Measurements from ENCODE around the gene ENOX1.

ENOX1 gene

GRCh38 chr13:43805071-43805468 is 18.3 kb upstream of the ENOX1 start:
- H3K4me1 ChIP-seq, result no peaks in the 10 kb centered on the region
- no peak overlapping the region for H3K27ac ChIP-seq
- H3K4me2 ChIP-seq, result no peak overlapping the region
- no peak overlapping the region for H3K4me3 ChIP-seq
- no peaks in the 10 kb centered on the region for H3K9me3 ChIP-seq
- H3K27me3 ChIP-seq, result no peaks in the 10 kb centered on the region
- no peaks in the 10 kb centered on the region for H3K36me3 ChIP-seq
- TF ChIP-seq Cebpa-rat (IDR thresholded peaks at IDR 0.05), result no peak
- H4K20me1 ChIP-seq, result no peaks in the 10 kb centered on the region
- H3K9ac ChIP-seq, result no peak overlapping the region

DNA sequence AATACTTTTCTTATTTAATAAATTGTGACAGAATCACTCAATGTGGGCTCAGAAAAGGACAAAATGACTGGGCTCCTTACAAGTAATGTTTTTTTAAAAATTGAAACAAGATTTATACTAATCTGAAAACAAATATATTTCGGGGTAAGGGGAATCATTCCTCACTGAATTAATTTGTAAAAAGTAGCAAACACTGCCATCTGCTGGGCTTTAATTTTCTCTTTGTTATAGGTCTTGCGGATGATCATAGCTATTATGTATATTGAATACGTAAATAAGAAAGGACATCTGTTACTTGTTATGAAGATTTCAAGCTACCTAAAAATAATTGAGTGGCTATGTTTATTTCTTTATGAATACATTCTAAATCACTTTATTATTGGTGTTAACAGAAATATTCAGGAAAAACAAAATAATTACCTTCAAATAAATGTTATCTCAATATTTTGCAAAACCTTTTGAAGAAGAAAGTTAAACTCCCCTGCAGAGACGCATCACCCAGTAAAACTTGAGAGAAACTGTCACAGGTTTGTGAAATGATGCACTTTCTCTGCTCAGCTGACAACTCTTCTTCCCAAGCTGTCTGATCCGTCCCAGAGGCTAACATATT is 17.8 kb upstream of the ENOX1 start:
- Histone ChIP-seq H3K4me2 (no peak overlapping the region), H3K36me3 (no peaks in the 10 kb centered on the region), H3K4me3 (no peak overlapping the region), H4K20me1 (no peaks in the 10 kb centered on the region), H3K27ac (no peak overlapping the region), H3K4me1 (no peaks in the 10 kb centered on the region), H3K9me3 (no peaks in the 10 kb centered on the region), H3K27me3 (no peaks in the 10 kb centered on the region), H3K9ac (no peak overlapping the region)
- TF ChIP-seq Cebpa-rat (IDR thresholded peaks at IDR 0.05), result no peak

- Histone ChIP-seq H3K9me3 (no peaks in the 10 kb centered on the region), H3K27me3 (no peaks in the 10 kb centered on the region), H3K9ac (no peak overlapping the region), H3K27ac (no peak overlapping the region), H4K20me1 (no peaks in the 10 kb centered on the region), H3K4me2 (no peak overlapping the region), H3K4me3 (no peak overlapping the region), H3K36me3 (no peaks in the 10 kb centered on the region), H3K4me1 (no peaks in the 10 kb centered on the region)
- no peak for TF ChIP-seq Cebpa-rat (IDR thresholded peaks at IDR 0.05)
Observed at GRCh38 chr13:43802511-43802910, 15.7 kb upstream of the ENOX1 start.

- Histone ChIP-seq H4K20me1 (no peaks in the 10 kb centered on the region), H3K4me3 (no peak overlapping the region), H3K27me3 (no peaks in the 10 kb centered on the region), H3K9ac (no peak overlapping the region), H3K9me3 (no peaks in the 10 kb centered on the region), H3K36me3 (no peaks in the 10 kb centered on the region), H3K27ac (no peak overlapping the region), H3K4me1 (no peaks in the 10 kb centered on the region), H3K4me2 (no peak overlapping the region)
- no peak for TF ChIP-seq Cebpa-rat (IDR thresholded peaks at IDR 0.05)
Observed at GRCh38 chr13:43800828-43801227, 14.1 kb upstream of the ENOX1 start.

DNA sequence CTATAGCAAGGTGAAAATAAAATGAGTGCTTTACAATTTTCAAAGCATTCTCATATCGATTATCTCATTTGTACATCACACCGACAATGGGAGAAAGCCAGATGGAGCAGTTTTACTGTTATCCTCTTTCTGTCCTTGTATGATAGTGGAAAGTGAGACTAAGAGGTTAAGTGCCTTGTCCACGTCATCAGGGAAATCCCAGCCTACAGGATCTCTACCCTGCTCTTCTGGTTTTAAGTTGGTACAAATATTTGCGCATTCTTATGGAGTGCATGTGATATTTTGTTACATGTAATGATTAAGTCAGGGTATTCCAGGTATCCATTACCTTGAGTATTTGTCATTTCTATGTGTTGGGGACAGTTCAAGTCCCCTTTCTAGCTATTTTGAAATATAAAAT is 12.4 kb upstream of the ENOX1 start:
- no peak overlapping the region for H3K9ac ChIP-seq
- H4K20me1 ChIP-seq, result no peaks in the 10 kb centered on the region
- H3K4me3 ChIP-seq, result no peak overlapping the region
- H3K4me1 ChIP-seq, result no peaks in the 10 kb centered on the region
- TF ChIP-seq Cebpa-rat (IDR thresholded peaks at IDR 0.05), result no peak
- H3K4me2 ChIP-seq, result no peak overlapping the region
- H3K27ac ChIP-seq, result no peak overlapping the region
- no peaks in the 10 kb centered on the region for H3K27me3 ChIP-seq
- no peaks in the 10 kb centered on the region for H3K9me3 ChIP-seq
- H3K36me3 ChIP-seq, result no peaks in the 10 kb centered on the region

- H3K4me2 ChIP-seq, result no peak overlapping the region
- TF ChIP-seq Cebpa-rat (IDR thresholded peaks at IDR 0.05), result no peak
- H3K27me3 ChIP-seq, result no peaks in the 10 kb centered on the region
- H3K4me3 ChIP-seq, result no peak overlapping the region
- no peak overlapping the region for H3K27ac ChIP-seq
- no peak overlapping the region for H3K9ac ChIP-seq
- H3K4me1 ChIP-seq, result peaks cover 3% of the 10 kb centered on the region
- no peaks in the 10 kb centered on the region for H4K20me1 ChIP-seq
- H3K36me3 ChIP-seq, result no peaks in the 10 kb centered on the region
- no peaks in the 10 kb centered on the region for H3K9me3 ChIP-seq
Observed at GRCh38 chr13:43797869-43798268, 11.1 kb upstream of the ENOX1 start.

GRCh38 chr13:43797159-43797558 is 10.4 kb upstream of the ENOX1 start:
- H3K9ac ChIP-seq, result no peak overlapping the region
- H3K4me1 ChIP-seq, result peaks cover 10% of the 10 kb centered on the region
- no peak for TF ChIP-seq Cebpa-rat (IDR thresholded peaks at IDR 0.05)
- H3K36me3 ChIP-seq, result no peaks in the 10 kb centered on the region
- no peak overlapping the region for H3K27ac ChIP-seq
- H3K4me3 ChIP-seq, result no peak overlapping the region
- H3K27me3 ChIP-seq, result no peaks in the 10 kb centered on the region
- no peaks in the 10 kb centered on the region for H3K9me3 ChIP-seq
- no peak overlapping the region for H3K4me2 ChIP-seq
- H4K20me1 ChIP-seq, result no peaks in the 10 kb centered on the region

DNA sequence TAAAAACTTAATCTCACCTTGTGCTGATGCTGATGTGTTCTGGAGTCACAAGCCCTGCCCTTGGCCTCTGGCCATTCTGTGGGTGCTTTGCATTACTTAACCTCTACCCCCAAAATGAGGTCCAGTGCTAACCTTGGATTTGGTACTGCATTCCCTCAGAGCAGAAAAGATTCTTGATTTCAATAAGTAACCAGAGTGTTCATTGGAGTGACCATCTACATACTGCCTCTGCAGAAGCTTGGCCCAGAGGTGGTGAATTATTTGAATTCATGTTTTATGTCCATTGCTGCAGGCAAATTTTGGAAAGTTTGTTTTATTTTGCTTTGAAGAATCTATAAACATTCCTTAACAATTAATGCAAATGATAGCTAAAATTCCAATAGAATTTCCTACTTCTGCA is 7.6 kb upstream of the ENOX1 start:
- Histone ChIP-seq H3K4me2 (no peak overlapping the region), H3K9me3 (no peaks in the 10 kb centered on the region), H3K9ac (no peak overlapping the region), H3K27me3 (no peaks in the 10 kb centered on the region), H3K27ac (no peak overlapping the region), H4K20me1 (no peaks in the 10 kb centered on the region), H3K4me3 (no peak overlapping the region), H3K36me3 (no peaks in the 10 kb centered on the region), H3K4me1 (peaks cover 11% of the 10 kb centered on the region)
- TF ChIP-seq Cebpa-rat (IDR thresholded peaks at IDR 0.05), result no peak

GRCh38 chr13:43792076-43792881 is 5.5 kb upstream of the ENOX1 start:
- no peaks in the 10 kb centered on the region for H4K20me1 ChIP-seq
- H3K27me3 ChIP-seq, result peaks cover 6% of the 10 kb centered on the region
- no peak overlapping the region for H3K9ac ChIP-seq
- no peak for TF ChIP-seq Cebpa-rat (IDR thresholded peaks at IDR 0.05)
- peaks cover 22% of the 10 kb centered on the region for H3K4me1 ChIP-seq
- H3K36me3 ChIP-seq, result no peaks in the 10 kb centered on the region
- H3K9me3 ChIP-seq, result no peaks in the 10 kb centered on the region
- no peak overlapping the region for H3K27ac ChIP-seq
- H3K4me3 ChIP-seq, result no peak overlapping the region
- peak overlapping the region; percentile 13; the same call in 1 of the 2 replicates for H3K4me2 ChIP-seq

DNA sequence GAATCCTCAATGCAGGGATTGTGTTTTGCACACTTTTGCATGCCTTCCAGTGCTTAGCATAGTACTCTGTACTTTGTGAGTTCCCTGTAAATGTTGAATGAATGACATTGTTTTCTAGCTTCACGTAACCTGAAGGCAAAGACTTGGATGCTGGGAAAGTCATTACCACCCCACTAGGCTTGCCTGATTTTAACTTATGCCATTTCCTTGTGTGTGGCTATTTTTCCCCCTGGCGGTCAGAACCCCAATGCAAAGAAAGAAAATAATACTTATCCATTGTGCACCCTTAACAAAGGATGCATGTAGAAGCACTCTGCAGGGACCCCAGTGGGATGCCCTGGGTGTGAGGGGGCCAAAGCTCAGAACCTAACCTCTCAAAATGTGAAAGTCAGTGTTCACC is 1.2 kb upstream of the ENOX1 start:
- TF ChIP-seq Cebpa-rat (IDR thresholded peaks at IDR 0.05), result no peak
- H3K27ac ChIP-seq, result no peak overlapping the region
- no peak overlapping the region for H3K9ac ChIP-seq
- no peaks in the 10 kb centered on the region for H3K9me3 ChIP-seq
- peak overlapping the region; percentile 98 for H3K4me2 ChIP-seq
- H3K27me3 ChIP-seq, result peaks cover 28% of the 10 kb centered on the region
- H3K4me3 ChIP-seq, result peak overlapping the region; percentile 73
- H4K20me1 ChIP-seq, result 0 out of 2 replicates have a peak, but pooled peaks cover 10% of the 10 kb centered on the region
- peaks cover 40% of the 10 kb centered on the region for H3K4me1 ChIP-seq
- no peaks in the 10 kb centered on the region for H3K36me3 ChIP-seq
